T-cell (primary cell): ENCODE results near the gene CT83. TPM values are rescaled to one million over a fixed set of nuclear protein-coding genes. Genes with fewer than 3 reads are reported as not detected.

ENCODE experiments used
- ATAC-seq, 4 experiments: fragments of 200-7000 bp in 3 of 4; fragments of 150-1000 bp in 1 of 4; cut with Tn5 transposase; replicated peaks in 1 of 4; 1 replicate in 3 of 4; 2 replicates in 1 of 4; pipeline ENCODE4 v1.10.0; 2021; ENCODE audit warnings: moderate library complexity in 3 of 4, mild to moderate bottlenecking in 2 of 4, moderate number of reproducible peaks in 1 of 4
- CTCF ChIA-PET, 2 donors: fragments of 300-600 bp; sonication (Branson Sonifier 250); formaldehyde crosslinking; loops; one replicate each; lab custom pipeline; 2022; ENCODE audit warnings: antibody characterized with exemption in 2 of 2; lab: Charles Lee
- POLR2A ChIA-PET, 2 donors: fragments of 300-600 bp; sonication (Branson Sonifier 250); formaldehyde crosslinking; loops; one replicate each; lab custom pipeline; 2022; ENCODE audit warnings: antibody characterized with exemption in 2 of 2; lab: Charles Lee
- DNase-seq, 35 experiments: peaks; one replicate each; pipeline versions ENCODE4 v3.0.0 to v3.0.0-alpha.2; 2013 to 2023
- H3K27ac ChIP-seq: one replicate; pipeline ENCODE4 v1.5.1; 2013; ENCODE audit warnings: low read length
- H3K27me3 ChIP-seq, 2 experiments: replicated peaks in 1 of 2; 1 replicate in 1 of 2; 2 replicates in 1 of 2; pipeline versions ENCODE4 v1.6.1 to v1.7.0; 2013; ENCODE audit warnings: low read length in 1 of 2, mixed read lengths in 1 of 2; ENCODE audit not compliant: control insufficient read depth in 2 of 2, insufficient read depth in 2 of 2; ENCODE audit errors: extremely low read depth in 1 of 2
- H3K36me3 ChIP-seq, 2 donors: 1 replicate in 1 of 2; 2 replicates in 1 of 2; pipeline versions ENCODE4 v1.6.1 to v1.7.0; 2013; ENCODE audit warnings: low read length in 1 of 2; ENCODE audit not compliant: control insufficient read depth in 2 of 2, insufficient read depth in 1 of 2; ENCODE audit errors: extremely low read depth in 1 of 2
- H3K4me1 ChIP-seq, 2 experiments: 1 replicate in 1 of 2; 2 replicates in 1 of 2; pipeline versions ENCODE4 v1.6.1 to v1.7.0; 2013; ENCODE audit warnings: low read length in 2 of 2, mixed read lengths in 1 of 2; ENCODE audit not compliant: insufficient read depth in 2 of 2, control insufficient read depth in 1 of 2; ENCODE audit errors: extremely low read depth in 1 of 2
- H3K4me3 ChIP-seq, 2 donors: 1 replicate in 1 of 2; 2 replicates in 1 of 2; pipeline versions ENCODE4 v1.5.1 to v1.7.0; 2013; ENCODE audit warnings: mild to moderate bottlenecking in 2 of 2, low read length in 1 of 2, moderate library complexity in 1 of 2; ENCODE audit not compliant: control insufficient read depth in 1 of 2; ENCODE audit errors: extremely low read depth in 1 of 2
- H3K9me3 ChIP-seq: 2 replicates; pipeline ENCODE4 v1.7.0; 2013
- H3K27ac Mint-ChIP-seq, 2 donors: one replicate each; pipeline ENCODE4 v1.8.0; 2020 to 2021; ENCODE audit warnings: mild to moderate bottlenecking in 2 of 2, mixed read lengths in 2 of 2
- H3K27me3 Mint-ChIP-seq, 2 donors: one replicate each; pipeline ENCODE4 v1.8.0; 2021 to 2022; ENCODE audit warnings: mixed read lengths in 2 of 2
- H3K36me3 Mint-ChIP-seq: one replicate; pipeline ENCODE4 v1.8.0; 2021; ENCODE audit warnings: mixed read lengths
- H3K4me1 Mint-ChIP-seq, 3 donors: one replicate each; pipeline ENCODE4 v1.8.0; 2020 to 2022; ENCODE audit warnings: mixed read lengths in 3 of 3, mild to moderate bottlenecking in 1 of 3
- H3K4me3 Mint-ChIP-seq, 3 donors: one replicate each; pipeline ENCODE4 v1.8.0; 2020 to 2022; ENCODE audit warnings: mild to moderate bottlenecking in 3 of 3, mixed read lengths in 3 of 3, moderate library complexity in 3 of 3
- H3K9me3 Mint-ChIP-seq, 3 donors: one replicate each; pipeline ENCODE4 v1.8.0; 2020 to 2022; ENCODE audit warnings: mixed read lengths in 3 of 3
- WGBS: methylation state at CpG from one replicate; pipeline ENCODE4 v1.1.5; 2013; ENCODE audit warnings: missing lambda C conversion rate; ENCODE audit not compliant: insufficient coverage; 5-methylcytosine and 5-hydroxymethylcytosine counted together
- total RNA-seq, 35 experiments: library from RNA in 6 of 35; stranded (reverse) in 6 of 35; fragments of 120-200 nt in 1 of 35; gene quantifications; one replicate each; pipeline versions ENCODE4 v1.2.1 to v1.2.4 and lab custom pipeline; 2013 to 2026

CT83 gene
- total RNA-seq: not detected
- total RNA-seq (2013): not detected
- total RNA-seq (lab: John Stamatoyannopoulos, UW): 0 reads per million in 29 experiments

- WGBS: no CpG with 5 or more reads among the region's 18 CpGs
- Histone ChIP-seq H3K4me3 (no peak within 1 kb of the TSS), H3K4me1 (no peaks in the 10 kb centered on the region), H3K9me3 (no peaks in the 10 kb centered on the region), H3K27me3 (no peaks in the 10 kb centered on the region), H3K36me3 (no peaks in the 10 kb centered on the region), H3K27ac (no peak within 1 kb of the TSS)
- ATAC-seq: no peak
- Mint-ChIP-seq H3K9me3 (peaks cover 0 to 4% (median 2%) of the 10 kb centered on the region in 3 donors), H3K27me3 (peaks cover 0 to 11% of the 10 kb centered on the region in 2 donors), H3K4me1 (no peaks in the 10 kb centered on the region), H3K4me3 (no peak within 1 kb of the TSS), H3K27ac (no peak within 1 kb of the TSS), H3K36me3 (no peaks in the 10 kb centered on the region)
- no peak for DNase-seq
- ChIA-PET CTCF (no interaction called here), POLR2A (no interaction called here)
Observed at GRCh38 chrX:116462822-116463221, at the start of gene CT83. CT83 (minus strand) TSS chrX:116462976; CDS start chrX:116462856, 120 bp downstream.

GRCh38 chrX:116499780-116500179 is 37.0 kb upstream of the CT83 start:
- ChIA-PET CTCF (no interaction called here), POLR2A (no interaction called here)
- Mint-ChIP-seq H3K27ac (no peak overlapping the region), H3K4me3 (no peak overlapping the region), H3K4me1 (no peaks in the 10 kb centered on the region), H3K36me3 (no peaks in the 10 kb centered on the region), H3K27me3 (peaks cover 0 to 8% of the 10 kb centered on the region in 2 donors), H3K9me3 (peaks cover 0 to 4% (median 0%) of the 10 kb centered on the region in 3 donors)
- Histone ChIP-seq H3K27ac (no peak overlapping the region), H3K9me3 (no peaks in the 10 kb centered on the region), H3K27me3 (no peaks in the 10 kb centered on the region), H3K4me3 (no peak overlapping the region), H3K4me1 (no peaks in the 10 kb centered on the region), H3K36me3 (no peaks in the 10 kb centered on the region)
- DNase-seq (no peak), ATAC-seq (no peak)

- no peaks in the 10 kb centered on the region for H3K36me3 Mint-ChIP-seq
- H3K27ac ChIP-seq: no peak overlapping the region
- no peaks in the 10 kb centered on the region for H3K27me3 Mint-ChIP-seq
- H3K27ac Mint-ChIP-seq: no peak overlapping the region
- H3K9me3 ChIP-seq: no peaks in the 10 kb centered on the region
- no peak overlapping the region for H3K4me3 ChIP-seq
- ChIA-PET CTCF (no interaction called here), POLR2A (no interaction called here)
- no CpG with 5 or more reads among the region's 2 CpGs for WGBS
- DNase-seq (no peak), ATAC-seq (no peak)
- H3K36me3 ChIP-seq: no peaks in the 10 kb centered on the region
- no peaks in the 10 kb centered on the region for H3K27me3 ChIP-seq
- no peaks in the 10 kb centered on the region for H3K9me3 Mint-ChIP-seq
- no peaks in the 10 kb centered on the region for H3K4me1 ChIP-seq
- no peak overlapping the region for H3K4me3 Mint-ChIP-seq
- no peaks in the 10 kb centered on the region for H3K4me1 Mint-ChIP-seq
Observed at GRCh38 chrX:116493271-116493670, 30.5 kb upstream of the CT83 start.

- ChIA-PET CTCF (no interaction called here), POLR2A (no interaction called here)
- H3K27ac ChIP-seq: no peak overlapping the region
- Mint-ChIP-seq H3K4me1 (no peaks in the 10 kb centered on the region), H3K27me3 (no peaks in the 10 kb centered on the region), H3K9me3 (no peaks in the 10 kb centered on the region), H3K36me3 (no peaks in the 10 kb centered on the region), H3K4me3 (no peak overlapping the region), H3K27ac (no peak overlapping the region)
- H3K27me3 ChIP-seq: no peaks in the 10 kb centered on the region
- no peak overlapping the region for H3K4me3 ChIP-seq
- H3K4me1 ChIP-seq: no peaks in the 10 kb centered on the region
- ATAC-seq (no peak), DNase-seq (no peak)
- H3K36me3 ChIP-seq: no peaks in the 10 kb centered on the region
- no peaks in the 10 kb centered on the region for H3K9me3 ChIP-seq
Observed at GRCh38 chrX:116490104-116490503, 27.3 kb upstream of the CT83 start.

- Mint-ChIP-seq H3K4me3 (no peak overlapping the region), H3K27me3 (peaks cover 0 to 14% of the 10 kb centered on the region in 2 donors), H3K4me1 (no peaks in the 10 kb centered on the region), H3K27ac (no peak overlapping the region), H3K9me3 (peaks cover 2 to 7% (median 3%) of the 10 kb centered on the region in 3 donors), H3K36me3 (no peaks in the 10 kb centered on the region)
- CTCF ChIA-PET: no interaction called here
- Histone ChIP-seq H3K27me3 (no peaks in the 10 kb centered on the region), H3K4me1 (no peaks in the 10 kb centered on the region), H3K4me3 (no peak overlapping the region), H3K9me3 (no peaks in the 10 kb centered on the region), H3K27ac (no peak overlapping the region), H3K36me3 (no peaks in the 10 kb centered on the region)
- WGBS: no CpG with 5 or more reads among the region's 2 CpGs
- no peak for DNase-seq
- POLR2A ChIA-PET: no interaction called here
- no peak for ATAC-seq
Observed at GRCh38 chrX:116480059-116480458, 17.3 kb upstream of the CT83 start.

GRCh38 chrX:116449156-116449555 is 13.6 kb downstream of the CT83 start:
- CTCF ChIA-PET: no interaction called here
- POLR2A ChIA-PET: no interaction called here
- no peaks in the 10 kb centered on the region for H3K36me3 ChIP-seq

GRCh38 chrX:116436358-116436816 is 26.4 kb downstream of the CT83 start, which contains the start of gene SLC6A14:
SLC6A14 (plus strand) TSS chrX:116436606; CDS start chrX:116436710, 104 bp downstream.
- ATAC-seq (no peak), DNase-seq (no peak)
- Histone ChIP-seq H3K9me3 (no peaks in the 10 kb centered on the region), H3K27ac (no peak within 1 kb of the TSS), H3K4me1 (no peaks in the 10 kb centered on the region), H3K27me3 (no peaks in the 10 kb centered on the region), H3K4me3 (no peak within 1 kb of the TSS), H3K36me3 (no peaks in the 10 kb centered on the region)
- no peak within 1 kb of the TSS for H3K4me3 Mint-ChIP-seq
- H3K4me1 Mint-ChIP-seq: no peaks in the 10 kb centered on the region
- H3K27me3 Mint-ChIP-seq: no peaks in the 10 kb centered on the region
- no peak within 1 kb of the TSS for H3K27ac Mint-ChIP-seq
- no peaks in the 10 kb centered on the region for H3K36me3 Mint-ChIP-seq
- CTCF ChIA-PET: no interaction called here
- no peaks in the 10 kb centered on the region for H3K9me3 Mint-ChIP-seq
- POLR2A ChIA-PET: no interaction called here
- no CpG with 5 or more reads among the region's 9 CpGs for WGBS

More at GRCh38 chrX:116449156-116449555, 13.6 kb downstream of the CT83 start:
- Mint-ChIP-seq H3K27me3 (peaks cover 0 to 3% of the 10 kb centered on the region in 2 donors), H3K4me3 (no peak overlapping the region), H3K27ac (no peak overlapping the region), H3K4me1 (no peaks in the 10 kb centered on the region), H3K9me3 (no peaks in the 10 kb centered on the region), H3K36me3 (no peaks in the 10 kb centered on the region)
- H3K4me3 ChIP-seq: no peak overlapping the region
- DNase-seq: no peak
- ATAC-seq: no peak
- no peaks in the 10 kb centered on the region for H3K4me1 ChIP-seq
- WGBS: no CpG with 5 or more reads among the region's 2 CpGs
- H3K9me3 ChIP-seq: no peaks in the 10 kb centered on the region
- no peaks in the 10 kb centered on the region for H3K27me3 ChIP-seq
- no peak overlapping the region for H3K27ac ChIP-seq
